Type B pancreatic cell (in vitro differentiated cells): ENCODE results near the gene MTMR8. TPM values are rescaled to one million over a fixed set of nuclear protein-coding genes. Genes with fewer than 3 reads are reported as not detected.

Experiments
- DNase-seq: peaks from one replicate; pipeline ENCODE4 v3.0.0; 2021; ENCODE audit warnings: mixed read lengths; ENCODE audit not compliant: unreplicated experiment; ENCODE audit errors: extremely low spot score
- H3K27ac Mint-ChIP-seq: 2 replicates; pipeline ENCODE4 v1.8.0; 2021; ENCODE audit warnings: mild to moderate bottlenecking, mixed read lengths
- H3K27me3 Mint-ChIP-seq: 2 replicates; pipeline ENCODE4 v1.8.0; 2021; ENCODE audit warnings: mixed read lengths
- H3K36me3 Mint-ChIP-seq: 2 replicates; pipeline ENCODE4 v1.8.0; 2021; ENCODE audit warnings: mixed read lengths
- H3K4me1 Mint-ChIP-seq: one replicate; pipeline ENCODE4 v1.8.0; 2021; ENCODE audit warnings: mixed read lengths; ENCODE audit not compliant: unreplicated experiment
- H3K4me3 Mint-ChIP-seq: 2 replicates; pipeline ENCODE4 v1.8.0; 2021; ENCODE audit warnings: mild to moderate bottlenecking, mixed read lengths
- H3K9me3 Mint-ChIP-seq: 2 replicates; pipeline ENCODE4 v1.8.0; 2021; ENCODE audit warnings: mixed read lengths
- long read RNA-seq: library from polyadenylated mRNA; unstranded; transcript quantifications from one replicate; pipeline ENCODE4 v2.0.0, GENCODE V29; 2020
- total RNA-seq: library from RNA; stranded (reverse); gene quantifications from 2 replicates; pipeline ENCODE4 v1.2.1, GENCODE V29; 2021; ENCODE audit warnings: low replicate concordance
- TF ChIP-seq, protein P1 (sequence below): fragments of 200-600 bp; sonication (generic); conservative IDR thresholded peaks from 2 replicates; pipeline ENCODE4 v1.5.0; 2021; ENCODE audit warnings: antibody characterized with exemption, mild to moderate bottlenecking

Gene MTMR8
- 1.7 and 3.2 TPM in 2 replicates for total RNA-seq
- long read RNA-seq, partial matches to known transcripts: 2 of 13 reads
- long read RNA-seq, other reads (novel, unspliced or antisense): 8 of 13 reads

DNA sequence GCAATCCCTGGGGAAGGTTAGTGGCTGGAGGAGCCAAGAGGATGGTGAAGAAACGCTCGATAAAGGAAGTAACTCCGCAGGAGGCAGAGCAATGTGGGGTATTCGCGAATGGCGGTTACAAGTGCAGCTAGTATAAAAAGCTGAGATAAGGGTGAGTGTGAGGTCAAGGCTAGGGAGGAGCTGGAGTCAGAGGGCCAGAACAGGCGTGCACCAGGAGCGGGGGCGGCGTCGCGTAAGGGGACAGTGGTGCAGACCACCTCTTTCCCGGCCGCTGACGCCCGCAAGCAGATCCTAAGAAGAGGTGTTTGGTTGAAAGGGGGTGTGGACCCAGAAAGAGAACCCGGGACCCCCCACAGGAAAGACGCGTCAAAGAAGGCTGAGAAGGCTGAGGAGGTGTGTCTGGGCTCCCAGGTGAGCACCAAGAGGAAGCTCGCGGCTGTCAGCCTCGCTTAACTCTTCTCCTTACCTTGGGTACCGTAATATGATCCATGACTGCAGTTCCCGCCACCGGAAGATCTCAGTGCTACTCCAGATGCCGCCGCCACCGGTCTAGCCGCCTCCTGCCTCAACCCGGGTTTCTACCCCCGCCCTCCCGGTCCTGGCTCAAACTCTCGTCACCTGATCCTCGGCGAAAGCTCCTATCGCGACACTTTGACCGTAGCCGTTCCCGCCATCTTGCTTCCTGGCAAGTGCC is at the start of gene MTMR8:
Gene MTMR8, minus strand, starts transcription at position 579 of the 694 bp plus-strand sequence. Its CDS starts 89 bp downstream, at position 490.
- Mint-ChIP-seq H3K9me3 (no peaks in the 10 kb centered on the region), H3K27me3 (no peaks in the 10 kb centered on the region), H3K27ac (peak within 1 kb of the TSS; percentile 67), H3K4me1 (no peaks in the 10 kb centered on the region), H3K36me3 (no peaks in the 10 kb centered on the region), H3K4me3 (peak within 1 kb of the TSS; percentile 91)
- peak; percentile 76 for DNase-seq
- TF ChIP-seq, protein P1, sequence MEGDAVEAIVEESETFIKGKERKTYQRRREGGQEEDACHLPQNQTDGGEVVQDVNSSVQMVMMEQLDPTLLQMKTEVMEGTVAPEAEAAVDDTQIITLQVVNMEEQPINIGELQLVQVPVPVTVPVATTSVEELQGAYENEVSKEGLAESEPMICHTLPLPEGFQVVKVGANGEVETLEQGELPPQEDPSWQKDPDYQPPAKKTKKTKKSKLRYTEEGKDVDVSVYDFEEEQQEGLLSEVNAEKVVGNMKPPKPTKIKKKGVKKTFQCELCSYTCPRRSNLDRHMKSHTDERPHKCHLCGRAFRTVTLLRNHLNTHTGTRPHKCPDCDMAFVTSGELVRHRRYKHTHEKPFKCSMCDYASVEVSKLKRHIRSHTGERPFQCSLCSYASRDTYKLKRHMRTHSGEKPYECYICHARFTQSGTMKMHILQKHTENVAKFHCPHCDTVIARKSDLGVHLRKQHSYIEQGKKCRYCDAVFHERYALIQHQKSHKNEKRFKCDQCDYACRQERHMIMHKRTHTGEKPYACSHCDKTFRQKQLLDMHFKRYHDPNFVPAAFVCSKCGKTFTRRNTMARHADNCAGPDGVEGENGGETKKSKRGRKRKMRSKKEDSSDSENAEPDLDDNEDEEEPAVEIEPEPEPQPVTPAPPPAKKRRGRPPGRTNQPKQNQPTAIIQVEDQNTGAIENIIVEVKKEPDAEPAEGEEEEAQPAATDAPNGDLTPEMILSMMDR: no peak

GRCh38 chrX:64439551-64439950 is 44.3 kb upstream of the MTMR8 start:
- Mint-ChIP-seq H3K4me1 (no peaks in the 10 kb centered on the region), H3K27me3 (no peaks in the 10 kb centered on the region), H3K9me3 (peaks cover 8% of the 10 kb centered on the region), H3K27ac (no peak overlapping the region), H3K4me3 (no peak overlapping the region), H3K36me3 (no peaks in the 10 kb centered on the region)
- TF ChIP-seq, protein P1: no peak
- DNase-seq: no peak

- Mint-ChIP-seq H3K4me3 (no peak overlapping the region), H3K4me1 (no peaks in the 10 kb centered on the region), H3K36me3 (no peaks in the 10 kb centered on the region), H3K9me3 (peaks cover 8% of the 10 kb centered on the region), H3K27ac (no peak overlapping the region), H3K27me3 (no peaks in the 10 kb centered on the region)
- DNase-seq: no peak
- TF ChIP-seq, protein P1: no peak
These were observed 42.4 kb upstream of the MTMR8 start for GRCh38 chrX:64437665-64438064.

DNA sequence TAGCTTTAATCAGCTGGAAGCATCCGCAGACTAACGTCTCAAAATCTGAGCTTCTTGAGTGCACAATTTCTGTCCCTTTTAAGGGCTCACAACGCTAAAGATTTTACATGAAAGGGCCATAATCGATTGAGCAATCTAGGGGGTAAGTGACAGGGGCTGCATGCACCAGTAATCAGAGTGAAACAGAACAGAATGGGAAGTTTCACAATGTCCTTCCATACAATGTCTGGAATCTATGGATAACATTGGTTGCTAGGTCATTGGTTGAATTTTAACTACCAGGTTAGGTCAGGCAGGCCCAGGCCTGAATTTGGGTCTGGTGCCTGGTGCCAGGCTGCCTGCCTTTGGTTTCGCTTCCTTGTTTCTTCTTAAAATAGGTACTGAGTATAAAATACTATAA is 42.0 kb upstream of the MTMR8 start:
- Mint-ChIP-seq H3K9me3 (peaks cover 8% of the 10 kb centered on the region), H3K36me3 (no peaks in the 10 kb centered on the region), H3K4me1 (no peaks in the 10 kb centered on the region), H3K4me3 (no peak overlapping the region), H3K27ac (no peak overlapping the region), H3K27me3 (no peaks in the 10 kb centered on the region)
- TF ChIP-seq, protein P1: no peak
- no peak for DNase-seq

DNA sequence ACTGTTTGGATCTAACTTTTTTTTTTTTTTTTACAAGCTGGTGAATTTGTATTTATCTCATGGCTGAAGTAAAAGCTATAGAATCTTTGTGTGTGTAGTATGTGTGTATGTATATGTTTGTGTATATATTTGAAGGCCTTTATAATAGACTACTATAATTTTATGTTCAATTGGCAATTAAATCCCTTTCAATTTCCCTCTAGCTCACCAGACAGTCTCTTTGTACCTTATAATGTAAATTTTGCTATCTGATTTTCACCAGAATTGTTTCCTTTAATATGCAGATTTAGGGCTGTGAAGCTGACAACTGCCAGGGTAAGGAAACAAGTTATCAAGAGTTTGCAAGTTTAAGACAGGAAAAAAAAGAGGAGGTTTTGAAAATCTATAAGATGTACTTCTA is 33.1 kb upstream of the MTMR8 start:
- Mint-ChIP-seq H3K36me3 (no peaks in the 10 kb centered on the region), H3K27ac (no peak overlapping the region), H3K9me3 (no peaks in the 10 kb centered on the region)

More for the DNA sequence above, 33.1 kb upstream of the MTMR8 start:
- no peak for DNase-seq
- H3K27me3 Mint-ChIP-seq: no peaks in the 10 kb centered on the region
- no peaks in the 10 kb centered on the region for H3K4me1 Mint-ChIP-seq
- TF ChIP-seq, protein P1: no peak
- H3K4me3 Mint-ChIP-seq: no peak overlapping the region
